BE2C (cell line): ENCODE measurements around the gene SNTG2.
A peak's percentile ranks its signal among the peaks of the same experiment; 100 is the strongest.

Experiments
- DNase-seq: peaks from one replicate; pipeline ENCODE4 v3.0.0-alpha.2; 2020
- H3K27me3 ChIP-seq: fragments of 250-450 bp; sonication (Bioruptor Pico); 2 replicates; pipeline ENCODE4 v1.5.1; 2020; ENCODE audit warnings: mild to moderate bottlenecking
- H3K36me3 ChIP-seq: fragments of 250-450 bp; sonication (Bioruptor Pico); 2 replicates; pipeline ENCODE4 v1.5.1; 2020; ENCODE audit warnings: mild to moderate bottlenecking
- H3K4me1 ChIP-seq: fragments of 250-450 bp; sonication (Bioruptor Pico); 2 replicates; pipeline ENCODE4 v1.5.1; 2020
- H3K4me3 ChIP-seq: 2 replicates; pipeline ENCODE4 v1.5.1; 2011; ENCODE audit warnings: low read depth, low read length
- H3K9me3 ChIP-seq: fragments of 250-450 bp; sonication (Bioruptor Pico); 2 replicates; pipeline ENCODE4 v1.5.1; 2020
- TF ChIP-seq, protein P1 (sequence below): IDR thresholded peaks from 2 replicates; pipeline ENCODE4 v1.5.1; 2012; ENCODE audit warnings: mild to moderate bottlenecking, low read depth, low read length

The SNTG2 gene

DNA sequence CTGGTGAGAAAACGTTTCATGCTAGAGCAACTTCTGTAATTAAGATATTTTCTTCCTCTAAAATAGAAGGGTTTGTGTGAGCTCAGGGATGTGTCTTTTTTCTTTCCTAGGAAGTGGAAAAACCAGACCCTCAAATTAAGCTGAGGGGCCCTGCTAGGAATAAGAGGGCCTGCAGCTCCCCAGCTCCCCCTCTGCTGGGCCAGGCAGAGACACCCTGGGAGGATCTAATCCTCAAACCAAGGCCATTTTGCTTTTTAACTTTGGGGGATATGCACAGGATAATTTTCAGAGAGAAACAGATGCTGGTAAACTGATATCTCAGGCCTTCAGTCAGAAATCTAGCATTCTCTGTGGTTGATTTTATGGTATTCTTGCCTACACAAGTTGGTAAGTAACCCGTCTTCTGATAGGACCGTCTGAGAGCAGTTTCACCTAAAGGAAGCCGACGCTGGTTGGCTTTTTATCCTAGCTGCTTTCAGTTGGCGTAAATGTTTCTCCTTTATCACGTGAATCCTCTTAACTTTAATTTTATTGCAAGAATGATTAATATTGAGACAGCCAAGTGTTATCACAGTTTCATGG is 34.8 kb downstream of the SNTG2 start:
- H3K27me3 ChIP-seq = no peaks in the 10 kb centered on the region
- H3K4me3 ChIP-seq = no peak overlapping the region
- no peaks in the 10 kb centered on the region for H3K4me1 ChIP-seq
- no peaks in the 10 kb centered on the region for H3K36me3 ChIP-seq
- DNase-seq = no peak
- no peaks in the 10 kb centered on the region for H3K9me3 ChIP-seq
- TF ChIP-seq, protein P1, sequence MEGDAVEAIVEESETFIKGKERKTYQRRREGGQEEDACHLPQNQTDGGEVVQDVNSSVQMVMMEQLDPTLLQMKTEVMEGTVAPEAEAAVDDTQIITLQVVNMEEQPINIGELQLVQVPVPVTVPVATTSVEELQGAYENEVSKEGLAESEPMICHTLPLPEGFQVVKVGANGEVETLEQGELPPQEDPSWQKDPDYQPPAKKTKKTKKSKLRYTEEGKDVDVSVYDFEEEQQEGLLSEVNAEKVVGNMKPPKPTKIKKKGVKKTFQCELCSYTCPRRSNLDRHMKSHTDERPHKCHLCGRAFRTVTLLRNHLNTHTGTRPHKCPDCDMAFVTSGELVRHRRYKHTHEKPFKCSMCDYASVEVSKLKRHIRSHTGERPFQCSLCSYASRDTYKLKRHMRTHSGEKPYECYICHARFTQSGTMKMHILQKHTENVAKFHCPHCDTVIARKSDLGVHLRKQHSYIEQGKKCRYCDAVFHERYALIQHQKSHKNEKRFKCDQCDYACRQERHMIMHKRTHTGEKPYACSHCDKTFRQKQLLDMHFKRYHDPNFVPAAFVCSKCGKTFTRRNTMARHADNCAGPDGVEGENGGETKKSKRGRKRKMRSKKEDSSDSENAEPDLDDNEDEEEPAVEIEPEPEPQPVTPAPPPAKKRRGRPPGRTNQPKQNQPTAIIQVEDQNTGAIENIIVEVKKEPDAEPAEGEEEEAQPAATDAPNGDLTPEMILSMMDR = no peak

DNA sequence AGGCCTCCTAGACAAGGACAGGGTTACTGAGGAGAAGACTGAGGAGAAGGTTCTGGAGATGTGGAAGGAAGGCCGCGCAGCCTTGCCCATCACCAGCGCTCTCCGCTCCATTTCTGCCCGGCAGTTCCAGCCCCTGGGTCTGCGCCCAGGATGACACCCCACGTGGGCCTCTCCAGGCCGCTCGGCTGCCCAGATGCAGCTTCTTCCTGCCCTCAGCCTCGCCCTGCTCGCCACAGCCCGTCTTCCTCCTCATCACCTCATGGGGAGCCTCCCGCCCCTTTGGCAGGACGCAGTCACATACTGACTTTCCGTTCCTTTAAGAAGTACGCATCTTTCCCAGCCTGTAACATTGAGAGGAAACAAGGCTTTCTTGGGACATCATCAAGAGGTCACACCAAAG is 37.1 kb downstream of the SNTG2 start:
- Histone ChIP-seq H3K27me3 (no peaks in the 10 kb centered on the region), H3K9me3 (no peaks in the 10 kb centered on the region), H3K4me3 (no peak overlapping the region), H3K36me3 (no peaks in the 10 kb centered on the region), H3K4me1 (no peaks in the 10 kb centered on the region)
- TF ChIP-seq, protein P1 = no peak
- no peak for DNase-seq

- no peaks in the 10 kb centered on the region for H3K9me3 ChIP-seq
- no peaks in the 10 kb centered on the region for H3K27me3 ChIP-seq
- TF ChIP-seq, protein P1 = no peak
- H3K36me3 ChIP-seq = no peaks in the 10 kb centered on the region
- no peaks in the 10 kb centered on the region for H3K4me1 ChIP-seq
- DNase-seq = no peak
- H3K4me3 ChIP-seq = no peak overlapping the region
These were observed 39.3 kb downstream of the SNTG2 start for GRCh38 chr2:989781-990467.

DNA sequence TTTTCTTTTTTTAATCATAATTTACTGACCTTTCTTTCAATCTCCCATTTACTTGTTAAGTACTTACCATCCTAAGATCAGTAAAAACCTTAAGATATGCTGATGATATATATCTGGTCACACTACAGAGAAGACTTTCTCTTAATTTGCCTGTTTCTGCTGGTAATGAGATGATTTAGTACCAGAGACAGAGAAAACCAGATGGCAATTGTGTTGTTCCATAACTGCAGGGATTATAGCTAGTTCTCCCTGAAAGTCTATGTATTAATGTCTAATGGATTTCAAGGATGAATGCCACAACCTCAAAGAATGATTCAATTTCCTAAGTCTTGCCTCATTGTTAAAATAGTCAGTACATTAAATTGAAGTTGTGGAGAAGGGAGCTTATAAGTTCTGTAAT is 40.3 kb downstream of the SNTG2 start:
- no peaks in the 10 kb centered on the region for H3K27me3 ChIP-seq
- no peak overlapping the region for H3K4me3 ChIP-seq
- no peak for DNase-seq
- no peaks in the 10 kb centered on the region for H3K36me3 ChIP-seq
- TF ChIP-seq, protein P1 = no peak
- H3K4me1 ChIP-seq = no peaks in the 10 kb centered on the region
- H3K9me3 ChIP-seq = no peaks in the 10 kb centered on the region

GRCh38 chr2:1002350-1002749 is 51.7 kb downstream of the SNTG2 start:
- TF ChIP-seq, protein P1 = no peak
- Histone ChIP-seq H3K9me3 (no peaks in the 10 kb centered on the region), H3K4me1 (no peaks in the 10 kb centered on the region), H3K4me3 (no peak overlapping the region), H3K27me3 (no peaks in the 10 kb centered on the region), H3K36me3 (no peaks in the 10 kb centered on the region)
- no peak for DNase-seq

DNA sequence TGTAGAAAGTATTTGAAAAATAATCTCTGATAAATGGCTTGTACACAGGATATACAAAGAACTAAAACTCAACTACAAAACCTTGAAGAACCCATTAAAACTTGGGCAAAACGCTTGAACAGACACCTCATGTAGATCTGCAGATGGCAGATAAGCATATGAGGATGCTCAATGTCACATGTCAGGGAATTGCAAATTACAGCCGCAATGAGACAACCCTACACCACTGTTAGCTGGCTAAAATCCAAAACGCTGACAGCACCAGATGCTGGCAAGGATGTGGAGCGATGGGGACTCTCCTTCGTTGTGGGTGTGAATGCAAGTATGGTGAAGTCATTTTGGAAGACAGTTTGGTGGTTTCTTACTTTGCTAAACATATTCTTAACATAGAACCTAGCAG is 53.7 kb downstream of the SNTG2 start:
- TF ChIP-seq, protein P1 = no peak
- Histone ChIP-seq H3K9me3 (no peaks in the 10 kb centered on the region), H3K27me3 (no peaks in the 10 kb centered on the region), H3K4me3 (no peak overlapping the region), H3K36me3 (no peaks in the 10 kb centered on the region), H3K4me1 (no peaks in the 10 kb centered on the region)
- peak; percentile 48 for DNase-seq
